Measurements from ENCODE around the gene RAB44.
A peak's percentile ranks its signal among the peaks of the same experiment; 100 is the strongest.

Gene RAB44

DNA sequence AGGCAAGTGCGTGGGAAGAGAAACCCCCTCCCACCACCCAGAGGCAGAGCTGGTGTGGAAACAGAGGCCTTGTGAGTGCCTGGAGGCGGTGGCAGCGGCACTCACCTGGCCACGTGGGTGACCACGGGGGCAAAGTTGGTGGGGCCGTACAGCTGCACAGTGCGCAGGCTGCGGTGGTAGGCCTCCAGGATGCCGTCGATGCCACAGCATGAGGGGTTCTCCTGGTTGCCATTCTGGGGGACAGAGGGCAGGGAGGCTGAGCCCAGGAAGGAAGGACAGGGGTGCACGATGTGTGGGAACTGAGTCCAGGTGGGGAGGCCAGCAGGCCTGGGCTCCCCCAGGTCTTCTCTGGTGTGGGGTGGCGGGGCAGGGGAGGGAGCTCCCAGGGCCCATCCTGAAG is 47.7 kb downstream of the RAB44 start:
- no peaks in the 10 kb centered on the region for H3K36me3 Mint-ChIP-seq (ENCODE audit: low read depth)
- no peak overlapping the region for H3K27ac Mint-ChIP-seq

DNA sequence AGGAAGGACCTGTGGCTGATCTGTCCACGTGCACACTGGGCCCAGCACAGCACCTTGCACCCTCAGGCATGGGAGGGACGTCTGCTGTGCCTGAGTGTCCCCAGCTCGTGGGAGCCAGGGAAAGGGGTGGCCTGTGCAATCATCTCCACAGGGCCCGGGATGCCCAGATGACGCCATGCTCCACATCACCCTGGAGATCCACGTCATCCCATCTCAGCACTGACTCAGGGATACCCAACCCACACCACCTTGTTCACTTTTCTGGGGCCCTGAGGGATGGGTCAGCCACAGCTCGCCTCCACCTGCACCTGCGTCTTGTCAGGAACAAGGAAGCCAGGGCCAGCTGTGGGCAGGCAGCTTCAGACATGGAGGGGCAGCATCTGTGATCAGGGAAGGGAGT is 48.2 kb downstream of the RAB44 start:
- Mint-ChIP-seq H3K36me3 (ENCODE audit: low read depth) (no peaks in the 10 kb centered on the region), H3K27me3 (ENCODE audit: low read depth, poor library complexity) (peaks cover 19% of the 10 kb centered on the region), H3K27ac (no peak overlapping the region), H3K4me1 (peaks cover 10% of the 10 kb centered on the region), H3K9me3 (peaks cover 22% of the 10 kb centered on the region), H3K4me3 (no peak overlapping the region)
- TF ChIP-seq, protein P1, sequence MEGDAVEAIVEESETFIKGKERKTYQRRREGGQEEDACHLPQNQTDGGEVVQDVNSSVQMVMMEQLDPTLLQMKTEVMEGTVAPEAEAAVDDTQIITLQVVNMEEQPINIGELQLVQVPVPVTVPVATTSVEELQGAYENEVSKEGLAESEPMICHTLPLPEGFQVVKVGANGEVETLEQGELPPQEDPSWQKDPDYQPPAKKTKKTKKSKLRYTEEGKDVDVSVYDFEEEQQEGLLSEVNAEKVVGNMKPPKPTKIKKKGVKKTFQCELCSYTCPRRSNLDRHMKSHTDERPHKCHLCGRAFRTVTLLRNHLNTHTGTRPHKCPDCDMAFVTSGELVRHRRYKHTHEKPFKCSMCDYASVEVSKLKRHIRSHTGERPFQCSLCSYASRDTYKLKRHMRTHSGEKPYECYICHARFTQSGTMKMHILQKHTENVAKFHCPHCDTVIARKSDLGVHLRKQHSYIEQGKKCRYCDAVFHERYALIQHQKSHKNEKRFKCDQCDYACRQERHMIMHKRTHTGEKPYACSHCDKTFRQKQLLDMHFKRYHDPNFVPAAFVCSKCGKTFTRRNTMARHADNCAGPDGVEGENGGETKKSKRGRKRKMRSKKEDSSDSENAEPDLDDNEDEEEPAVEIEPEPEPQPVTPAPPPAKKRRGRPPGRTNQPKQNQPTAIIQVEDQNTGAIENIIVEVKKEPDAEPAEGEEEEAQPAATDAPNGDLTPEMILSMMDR (IDR thresholded peaks at IDR 0.05), result no peak
- no peak for DNase-seq

More for the DNA sequence above, 47.7 kb downstream of the RAB44 start:
- TF ChIP-seq, protein P1 (IDR thresholded peaks at IDR 0.05), result no peak
- H3K27me3 Mint-ChIP-seq (ENCODE audit: low read depth, poor library complexity), result peaks cover 19% of the 10 kb centered on the region
- no peak overlapping the region for H3K4me3 Mint-ChIP-seq
- H3K4me1 Mint-ChIP-seq, result peaks cover 10% of the 10 kb centered on the region
- no peak for DNase-seq
- H3K9me3 Mint-ChIP-seq, result peaks cover 18% of the 10 kb centered on the region

DNA sequence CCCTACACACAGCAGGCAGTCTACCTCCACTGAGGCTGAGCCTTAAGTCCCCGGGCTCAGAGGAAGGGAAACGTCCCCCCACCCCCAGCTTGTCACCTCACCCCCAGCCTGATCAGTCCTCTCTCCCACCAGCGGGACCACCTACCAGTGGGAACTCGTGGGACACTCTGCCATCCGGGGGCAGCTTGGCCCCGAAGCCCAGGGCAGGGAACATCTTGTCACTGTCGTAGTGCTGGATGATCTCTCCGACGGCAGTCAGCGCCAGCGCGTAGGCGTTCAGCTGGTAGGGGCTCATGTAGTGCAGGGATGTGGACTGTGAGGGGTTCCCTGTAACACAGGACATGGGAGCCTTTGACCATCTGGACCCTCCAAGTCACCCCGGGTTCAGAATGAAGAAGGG is 48.6 kb downstream of the RAB44 start:
- TF ChIP-seq, protein P1 (IDR thresholded peaks at IDR 0.05), result no peak
- no peak overlapping the region for H3K4me3 Mint-ChIP-seq
- no peak for DNase-seq
- peaks cover 19% of the 10 kb centered on the region for H3K27me3 Mint-ChIP-seq (ENCODE audit: low read depth, poor library complexity)
- no peaks in the 10 kb centered on the region for H3K36me3 Mint-ChIP-seq (ENCODE audit: low read depth)
- H3K9me3 Mint-ChIP-seq, result peaks cover 22% of the 10 kb centered on the region
- no peak overlapping the region for H3K27ac Mint-ChIP-seq
- peaks cover 10% of the 10 kb centered on the region for H3K4me1 Mint-ChIP-seq

DNA sequence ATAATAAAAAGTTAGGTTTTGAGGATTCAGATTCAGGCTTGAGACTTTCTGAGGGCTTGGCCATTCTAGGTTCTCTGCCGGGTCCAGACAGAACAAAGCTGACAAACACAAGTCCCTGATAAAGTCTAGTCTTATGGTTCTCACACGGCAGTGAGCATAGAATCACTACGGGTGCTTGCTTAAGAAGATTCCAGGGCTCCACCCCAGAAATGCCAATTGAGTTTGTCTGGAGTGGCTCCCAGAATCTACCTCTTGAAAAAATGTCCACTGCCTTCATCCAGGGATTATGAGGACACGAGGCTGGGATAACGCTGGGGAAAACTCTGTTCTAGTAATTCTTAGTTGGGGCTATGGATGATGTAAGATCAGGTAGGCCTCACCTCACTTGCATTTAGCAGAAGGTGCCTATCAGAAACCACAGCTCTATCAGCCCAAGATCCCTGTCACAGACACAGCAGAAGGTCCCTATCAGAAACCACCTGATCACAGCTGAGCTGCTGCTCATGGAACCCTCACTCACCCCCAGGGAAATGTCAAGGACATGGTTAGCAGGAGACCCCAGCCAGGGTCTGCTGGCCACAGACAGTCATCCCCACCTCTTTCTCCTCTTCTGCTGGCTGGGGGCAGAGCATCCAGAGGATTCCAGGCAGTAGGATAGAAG is 52.3 kb downstream of the RAB44 start:
- peaks cover 22% of the 10 kb centered on the region for H3K9me3 Mint-ChIP-seq
- DNase-seq, result no peak
- H3K36me3 Mint-ChIP-seq (ENCODE audit: low read depth), result no peaks in the 10 kb centered on the region
- H3K4me1 Mint-ChIP-seq, result peaks cover 29% of the 10 kb centered on the region
- peaks cover 23% of the 10 kb centered on the region for H3K27me3 Mint-ChIP-seq (ENCODE audit: low read depth, poor library complexity)
- no peak overlapping the region for H3K27ac Mint-ChIP-seq
- TF ChIP-seq, protein P1 (IDR thresholded peaks at IDR 0.05), result no peak
- no peak overlapping the region for H3K4me3 Mint-ChIP-seq

DNA sequence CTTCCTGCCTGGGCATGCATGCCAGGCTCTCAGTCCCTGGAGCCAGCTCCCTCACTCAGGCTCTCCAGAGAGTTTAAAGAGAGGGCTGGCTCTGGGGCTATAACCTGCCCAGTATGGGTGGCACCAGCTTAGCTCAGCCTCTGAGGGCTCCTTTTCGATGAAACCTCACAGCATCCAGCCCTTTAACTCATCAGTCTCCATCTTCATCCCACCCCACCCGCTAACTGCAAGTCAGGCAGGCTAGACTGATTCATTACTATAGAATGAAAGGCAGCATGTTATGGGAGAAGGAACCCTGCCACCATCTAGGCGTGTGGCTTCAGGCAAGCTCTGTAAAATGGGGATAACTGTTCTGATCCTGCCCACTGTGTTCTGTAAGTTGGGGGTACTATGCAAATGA is 53.5 kb downstream of the RAB44 start:
- TF ChIP-seq, protein P1 (IDR thresholded peaks at IDR 0.05), result no peak
- DNase-seq, result no peak
- peaks cover 20% of the 10 kb centered on the region for H3K27me3 Mint-ChIP-seq (ENCODE audit: low read depth, poor library complexity)

DNA sequence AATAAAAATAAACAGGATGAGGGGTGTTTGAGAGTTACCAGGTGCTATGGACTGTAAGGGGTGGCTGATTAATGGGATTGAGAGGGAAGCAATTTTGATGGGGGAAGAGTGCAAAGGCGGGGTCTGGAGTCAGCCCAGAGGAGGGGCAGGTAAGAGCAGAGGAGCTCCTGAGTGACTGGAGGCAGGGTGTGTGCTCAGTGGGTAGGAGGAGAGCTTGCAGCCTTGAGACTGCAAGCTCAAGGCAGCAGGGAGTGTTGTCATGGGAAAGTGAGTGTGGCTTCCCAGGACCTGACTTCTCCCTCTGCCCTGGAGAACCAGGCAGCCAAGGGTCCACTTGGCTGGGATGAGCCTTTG is 54.2 kb downstream of the RAB44 start:
- TF ChIP-seq, protein P1 (IDR thresholded peaks at IDR 0.05), result no peak
- Mint-ChIP-seq H3K36me3 (ENCODE audit: low read depth) (no peaks in the 10 kb centered on the region), H3K4me3 (no peak overlapping the region), H3K4me1 (peaks cover 46% of the 10 kb centered on the region), H3K9me3 (peaks cover 22% of the 10 kb centered on the region), H3K27me3 (ENCODE audit: low read depth, poor library complexity) (peaks cover 20% of the 10 kb centered on the region), H3K27ac (peak overlapping the region; percentile 27)
- DNase-seq, result no peak

More for the DNA sequence above, 53.5 kb downstream of the RAB44 start:
- no peaks in the 10 kb centered on the region for H3K36me3 Mint-ChIP-seq (ENCODE audit: low read depth)
- H3K9me3 Mint-ChIP-seq, result peaks cover 22% of the 10 kb centered on the region
- peaks cover 39% of the 10 kb centered on the region for H3K4me1 Mint-ChIP-seq
- no peak overlapping the region for H3K4me3 Mint-ChIP-seq
- H3K27ac Mint-ChIP-seq, result no peak overlapping the region
